Fibroblast of pulmonary artery (primary cell): ENCODE results near the gene PGC.

ENCODE experiments used
- DNase-seq: peaks from one replicate; pipeline ENCODE4 v3.0.0-alpha.2; 2010; ENCODE audit warnings: low read depth
- H3K4me3 ChIP-seq: replicated peaks from 2 replicates; pipeline ENCODE4 v1.5.1; 2011; ENCODE audit warnings: low read depth, mild to moderate bottlenecking, control low read depth, low read length, moderate library complexity
- TF ChIP-seq, protein P1 (sequence below): IDR thresholded peaks from 2 replicates; pipeline ENCODE4 v1.5.1; 2011; ENCODE audit warnings: mild to moderate bottlenecking, control low read depth, low read length, inconsistent platforms; ENCODE audit errors: missing control alignments

The PGC gene

DNA sequence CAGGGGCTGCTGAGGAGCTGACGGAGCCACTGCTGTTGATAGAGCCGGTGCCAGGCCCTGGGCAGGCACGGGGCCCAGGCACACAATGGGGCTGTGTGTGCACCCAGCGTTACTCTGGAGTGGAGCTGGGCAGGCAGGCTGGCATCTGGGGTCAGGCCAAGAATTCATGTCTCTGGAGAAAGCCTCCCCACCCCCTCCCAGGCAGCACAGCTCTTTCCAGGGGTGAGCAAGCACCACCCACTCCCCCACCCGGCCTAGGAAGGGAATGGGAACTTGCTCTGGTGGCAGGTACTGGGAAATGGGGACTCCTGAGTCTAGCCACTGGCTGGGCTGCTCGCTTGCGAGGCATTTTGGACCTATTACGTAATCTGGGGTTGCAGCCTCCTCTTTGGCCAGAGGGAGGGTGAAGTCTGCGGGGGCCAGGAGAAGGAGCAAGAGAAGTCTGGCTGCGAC lies 34.5 kb downstream of the PGC start:
- DNase-seq = peak; percentile 37
- H3K4me3 ChIP-seq = no peak overlapping the region
- TF ChIP-seq, protein P1, sequence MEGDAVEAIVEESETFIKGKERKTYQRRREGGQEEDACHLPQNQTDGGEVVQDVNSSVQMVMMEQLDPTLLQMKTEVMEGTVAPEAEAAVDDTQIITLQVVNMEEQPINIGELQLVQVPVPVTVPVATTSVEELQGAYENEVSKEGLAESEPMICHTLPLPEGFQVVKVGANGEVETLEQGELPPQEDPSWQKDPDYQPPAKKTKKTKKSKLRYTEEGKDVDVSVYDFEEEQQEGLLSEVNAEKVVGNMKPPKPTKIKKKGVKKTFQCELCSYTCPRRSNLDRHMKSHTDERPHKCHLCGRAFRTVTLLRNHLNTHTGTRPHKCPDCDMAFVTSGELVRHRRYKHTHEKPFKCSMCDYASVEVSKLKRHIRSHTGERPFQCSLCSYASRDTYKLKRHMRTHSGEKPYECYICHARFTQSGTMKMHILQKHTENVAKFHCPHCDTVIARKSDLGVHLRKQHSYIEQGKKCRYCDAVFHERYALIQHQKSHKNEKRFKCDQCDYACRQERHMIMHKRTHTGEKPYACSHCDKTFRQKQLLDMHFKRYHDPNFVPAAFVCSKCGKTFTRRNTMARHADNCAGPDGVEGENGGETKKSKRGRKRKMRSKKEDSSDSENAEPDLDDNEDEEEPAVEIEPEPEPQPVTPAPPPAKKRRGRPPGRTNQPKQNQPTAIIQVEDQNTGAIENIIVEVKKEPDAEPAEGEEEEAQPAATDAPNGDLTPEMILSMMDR = no peak

DNA sequence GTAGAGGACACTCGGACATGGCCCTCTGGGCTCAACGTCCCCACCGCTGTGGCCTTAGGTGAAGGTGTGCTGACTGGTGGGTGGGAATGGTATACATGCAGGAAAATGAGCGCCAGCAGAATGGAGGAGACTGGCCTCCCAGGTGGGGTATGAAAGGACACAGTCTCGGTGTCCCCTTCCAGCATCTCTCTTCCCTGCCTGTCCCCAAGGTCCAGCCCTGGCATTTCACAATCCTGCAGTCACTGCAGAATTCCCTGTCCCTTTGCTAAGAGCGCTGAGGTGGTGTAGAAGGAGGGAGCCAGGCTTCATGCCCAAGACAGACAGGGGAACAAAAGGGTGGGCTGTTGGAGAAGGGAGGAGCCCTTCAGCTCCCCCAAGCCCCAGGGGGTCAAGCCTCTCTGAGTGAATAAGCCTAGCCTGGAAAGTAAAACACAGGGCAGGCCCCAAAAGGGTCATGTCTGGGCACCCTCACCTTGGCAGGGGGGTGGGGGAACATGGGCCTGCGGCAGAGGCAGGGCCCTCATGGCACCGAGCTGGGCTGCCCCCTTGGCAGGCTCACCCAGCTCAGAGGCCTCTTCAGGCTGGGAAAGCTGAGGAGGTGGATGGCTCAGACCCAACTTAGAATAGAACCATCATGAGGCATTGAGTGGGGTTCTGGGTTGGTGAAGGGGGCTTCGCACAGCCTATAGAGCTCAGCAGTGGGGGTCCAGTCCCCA lies 35.7 kb downstream of the PGC start:
- no peak for DNase-seq
- no peak overlapping the region for H3K4me3 ChIP-seq
- TF ChIP-seq, protein P1 = no peak

DNA sequence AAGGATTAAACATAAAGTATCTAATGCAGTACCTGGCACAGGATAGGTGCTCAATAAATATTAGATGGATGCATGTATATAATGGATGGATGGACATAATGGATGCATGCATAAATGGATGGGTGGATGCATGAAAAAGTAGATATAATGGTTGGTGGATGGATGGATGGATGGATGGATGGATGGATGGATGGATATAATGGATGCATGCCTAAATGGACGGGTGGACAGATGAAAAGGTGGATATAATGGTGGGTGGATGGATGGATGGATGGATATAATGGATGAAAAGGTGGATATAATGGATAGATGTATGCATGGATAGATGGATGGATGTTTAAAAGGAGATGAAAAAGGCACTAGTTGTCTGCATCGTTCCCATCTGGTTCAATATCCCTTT lies 37.8 kb downstream of the PGC start:
- no peak overlapping the region for H3K4me3 ChIP-seq
- TF ChIP-seq, protein P1 = no peak
- DNase-seq = no peak

DNA sequence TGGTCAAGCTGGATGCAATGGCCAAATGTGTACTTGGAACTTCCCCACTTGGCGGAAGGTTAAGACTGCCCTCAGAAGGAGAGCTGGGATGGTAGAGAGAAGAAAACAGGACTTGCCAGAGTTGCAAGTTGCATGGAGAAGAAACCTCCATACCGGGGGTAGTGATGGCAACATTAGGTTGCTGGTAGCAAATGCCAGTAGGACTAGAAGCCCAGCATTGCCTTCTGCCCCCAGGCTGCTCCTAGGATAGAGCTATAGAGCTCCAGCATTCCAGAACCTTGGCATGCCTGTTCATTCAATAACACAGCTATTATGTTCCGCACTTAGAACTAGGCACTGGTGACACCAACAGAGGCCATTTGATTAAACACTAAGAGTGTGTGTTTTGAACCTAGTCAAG lies 38.3 kb downstream of the PGC start:
- no peak for DNase-seq
- TF ChIP-seq, protein P1 = no peak

DNA sequence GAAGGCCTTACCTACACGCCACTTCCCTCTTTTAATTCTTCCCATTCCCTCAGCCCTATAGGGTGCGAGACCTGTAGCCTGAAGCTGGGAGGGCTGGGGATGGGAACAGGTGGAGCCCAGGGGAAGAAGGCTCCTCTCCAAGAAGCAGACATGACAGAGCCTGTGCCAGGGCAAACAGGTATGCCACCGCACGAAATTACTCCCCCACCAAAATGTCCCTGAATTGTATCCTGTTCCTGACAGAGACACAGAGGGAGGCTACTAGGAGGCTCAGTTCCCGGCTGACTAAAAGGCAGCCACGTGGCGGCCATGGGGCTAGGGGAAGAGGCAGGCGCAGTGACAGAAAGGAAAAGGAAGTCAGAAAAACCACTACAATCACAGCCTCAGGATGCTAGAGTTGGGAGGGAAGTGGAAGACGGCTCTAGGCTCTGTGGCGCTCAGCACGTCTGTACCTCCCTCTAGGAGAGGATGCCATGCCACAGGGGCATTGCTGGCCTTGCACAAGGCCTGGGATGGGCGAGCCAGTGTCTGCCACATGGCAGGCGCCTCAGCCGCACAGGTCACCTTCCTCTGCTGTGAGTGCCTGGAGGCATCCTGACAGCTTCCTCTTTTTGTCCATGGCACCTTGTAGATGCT lies 39.5 kb downstream of the PGC start:
- no peak for DNase-seq
- TF ChIP-seq, protein P1 = no peak
- H3K4me3 ChIP-seq = no peak overlapping the region

More for the DNA sequence above, 38.3 kb downstream of the PGC start:
- no peak overlapping the region for H3K4me3 ChIP-seq

DNA sequence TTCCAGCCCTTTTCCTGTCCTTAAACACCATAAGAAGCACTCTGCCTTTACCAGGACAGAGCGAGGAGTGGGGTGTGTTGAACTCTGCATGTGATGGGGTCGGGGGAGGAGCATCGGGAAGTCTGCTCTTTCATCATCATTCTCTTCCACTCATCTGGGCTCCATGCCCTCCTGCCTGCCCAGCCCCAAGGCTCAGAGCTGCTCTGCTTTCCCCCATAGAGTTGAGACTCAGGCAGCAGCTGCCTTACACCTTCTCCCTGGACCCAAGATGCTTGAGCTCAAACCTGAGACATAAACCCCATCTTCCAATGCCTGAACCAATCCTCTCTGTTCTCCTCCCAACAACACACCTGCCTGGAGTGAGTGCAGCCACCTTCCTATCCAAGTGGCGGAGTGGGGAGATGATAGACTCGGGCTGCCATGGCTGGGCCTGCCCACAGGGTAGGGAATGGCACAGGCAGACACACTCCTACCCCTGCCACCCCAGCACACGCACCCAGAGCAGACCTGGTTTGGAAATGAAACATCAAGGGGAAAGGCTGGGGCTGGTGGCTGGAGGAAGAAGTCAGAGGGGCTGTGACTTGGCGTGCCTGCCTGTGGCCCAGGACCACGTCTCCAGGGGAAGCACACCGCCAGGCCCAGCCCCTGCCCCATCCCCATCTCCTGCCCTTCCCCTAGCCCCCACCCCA lies 40.2 kb downstream of the PGC start:
- peak; percentile 62 for DNase-seq
- TF ChIP-seq, protein P1 = no peak
- no peak overlapping the region for H3K4me3 ChIP-seq
